PC-9 (cell line): ENCODE measurements around the gene SUV39H1. TPM values are rescaled to one million over a fixed set of nuclear protein-coding genes. Genes with fewer than 3 reads are reported as not detected.

Source experiments
- BruUV-seq: library from RNA; stranded (reverse); fragments of 400-500 nt; replicated peaks from 2 replicates; lab custom pipeline; 2021; lab: Mats Ljungman, UMichigan
- CTCF ChIA-PET: fragments of 300-600 bp; sonication (Branson Sonifier 250); formaldehyde crosslinking; loops from one replicate; lab custom pipeline; 2022; ENCODE audit warnings: antibody characterized with exemption; lab: Charles Lee
- POLR2A ChIA-PET: fragments of 300-600 bp; sonication (Branson Sonifier 250); formaldehyde crosslinking; loops from one replicate; lab custom pipeline; 2022; ENCODE audit warnings: antibody characterized with exemption; ENCODE audit not compliant: unreplicated experiment; lab: Charles Lee
- DNase-seq, 2 experiments: peaks; one replicate each; pipeline versions ENCODE4 v3.0.0 to v3.0.0-alpha.2; 2015 to 2022; ENCODE audit warnings: mixed read lengths in 1 of 2
- H2AFZ ChIP-seq: fragments of 200-600 bp; sonication (generic); 2 replicates; pipeline ENCODE4 v1.8.1; 2017; ENCODE audit warnings: antibody characterized with exemption
- H3F3A ChIP-seq: fragments of 200-600 bp; sonication (generic); 2 replicates; pipeline ENCODE4 v1.8.1; 2017; ENCODE audit warnings: antibody characterized with exemption, mild to moderate bottlenecking, low read depth; ENCODE audit not compliant: insufficient read depth
- H3K27ac ChIP-seq: fragments of 200-600 bp; sonication (generic); 2 replicates; pipeline ENCODE4 v1.6.1; 2016; ENCODE audit warnings: mixed run types
- H3K27me3 ChIP-seq: fragments of 200-600 bp; sonication (generic); 2 replicates; pipeline ENCODE4 v1.6.1; 2016; ENCODE audit warnings: low read depth, mixed run types; ENCODE audit not compliant: insufficient read depth
- H3K36me3 ChIP-seq: fragments of 200-600 bp; sonication (generic); 2 replicates; pipeline ENCODE4 v1.6.1; 2016; ENCODE audit warnings: low read depth, mixed run types
- H3K4me1 ChIP-seq: fragments of 200-600 bp; sonication (generic); replicated peaks from 2 replicates; pipeline ENCODE4 v1.6.1; 2016; ENCODE audit warnings: mixed run types; ENCODE audit not compliant: insufficient read depth
- H3K4me2 ChIP-seq: fragments of 200-600 bp; sonication (generic); 2 replicates; pipeline ENCODE4 v1.6.1; 2017; ENCODE audit warnings: mixed run types
- H3K4me3 ChIP-seq: fragments of 200-600 bp; sonication (generic); 2 replicates; pipeline ENCODE4 v1.6.1; 2016; ENCODE audit warnings: mixed run types
- H3K79me2 ChIP-seq: fragments of 200-600 bp; sonication (generic); 2 replicates; pipeline ENCODE4 v1.6.1; 2017; ENCODE audit warnings: low read depth, mixed run types
- H3K9me2 ChIP-seq: fragments of 200-600 bp; sonication (generic); 2 replicates; pipeline ENCODE4 v1.8.1; 2017; ENCODE audit warnings: mild to moderate bottlenecking; ENCODE audit not compliant: insufficient read depth
- H3K9me3 ChIP-seq: fragments of 200-600 bp; sonication (generic); 2 replicates; pipeline ENCODE4 v1.8.1; 2016; ENCODE audit warnings: low read depth; ENCODE audit not compliant: insufficient read depth
- H4K20me1 ChIP-seq: fragments of 200-600 bp; sonication (generic); 2 replicates; pipeline ENCODE4 v1.8.1; 2017; ENCODE audit not compliant: insufficient read depth
- EZH2 ChIP-seq: fragments of 200-600 bp; sonication (generic); IDR thresholded peaks from 2 replicates; pipeline ENCODE4 v1.8.0; 2017; ENCODE audit warnings: antibody characterized with exemption, low read depth
- intact Hi-C: fragments of 100-400 bp; cut with micrococcal nuclease; formaldehyde crosslinking; loops from one replicate; pipeline ENCODE4 v1.10.0; 2022; ENCODE audit not compliant: unreplicated experiment
- total RNA-seq: library from RNA; stranded (reverse); gene quantifications from 2 replicates; pipeline ENCODE4 v1.2.3, GENCODE V29; 2021
- TF ChIP-seq, protein P1 (sequence below): fragments of 200-600 bp; sonication (generic); conservative IDR thresholded peaks from 2 replicates; pipeline ENCODE4 v1.6.1; 2017; ENCODE audit warnings: mixed run types, antibody characterized with exemption, mild to moderate bottlenecking, moderate library complexity

SUV39H1 gene
- total RNA-seq, 1 experiment from 2014 or later, result 11.7 TPM

GRCh38 chrX:48741834-48742233 is 45.3 kb downstream of the SUV39H1 start:
- no peaks in the 10 kb centered on the region for H3F3A ChIP-seq
- no peaks in the 10 kb centered on the region for H4K20me1 ChIP-seq
- ChIA-PET CTCF (no interaction called here), POLR2A (no interaction called here)
- DNase-seq, result no peak
- no peaks in the 10 kb centered on the region for H3K79me2 ChIP-seq
- H3K4me2 ChIP-seq, result no peak overlapping the region
- H2AFZ ChIP-seq, result no peak overlapping the region
- no peaks in the 10 kb centered on the region for H3K27me3 ChIP-seq
- no TSS peak for BruUV-seq
- H3K9me2 ChIP-seq, result no peaks in the 10 kb centered on the region
- H3K27ac ChIP-seq, result no peak overlapping the region
- no peaks in the 10 kb centered on the region for H3K4me1 ChIP-seq
- H3K4me3 ChIP-seq, result no peak overlapping the region
- H3K9me3 ChIP-seq, result no peaks in the 10 kb centered on the region
- intact Hi-C loops, result no loop called here
- H3K36me3 ChIP-seq, result no peaks in the 10 kb centered on the region
- TF ChIP-seq EZH2, result no peak
- TF ChIP-seq, protein P1, sequence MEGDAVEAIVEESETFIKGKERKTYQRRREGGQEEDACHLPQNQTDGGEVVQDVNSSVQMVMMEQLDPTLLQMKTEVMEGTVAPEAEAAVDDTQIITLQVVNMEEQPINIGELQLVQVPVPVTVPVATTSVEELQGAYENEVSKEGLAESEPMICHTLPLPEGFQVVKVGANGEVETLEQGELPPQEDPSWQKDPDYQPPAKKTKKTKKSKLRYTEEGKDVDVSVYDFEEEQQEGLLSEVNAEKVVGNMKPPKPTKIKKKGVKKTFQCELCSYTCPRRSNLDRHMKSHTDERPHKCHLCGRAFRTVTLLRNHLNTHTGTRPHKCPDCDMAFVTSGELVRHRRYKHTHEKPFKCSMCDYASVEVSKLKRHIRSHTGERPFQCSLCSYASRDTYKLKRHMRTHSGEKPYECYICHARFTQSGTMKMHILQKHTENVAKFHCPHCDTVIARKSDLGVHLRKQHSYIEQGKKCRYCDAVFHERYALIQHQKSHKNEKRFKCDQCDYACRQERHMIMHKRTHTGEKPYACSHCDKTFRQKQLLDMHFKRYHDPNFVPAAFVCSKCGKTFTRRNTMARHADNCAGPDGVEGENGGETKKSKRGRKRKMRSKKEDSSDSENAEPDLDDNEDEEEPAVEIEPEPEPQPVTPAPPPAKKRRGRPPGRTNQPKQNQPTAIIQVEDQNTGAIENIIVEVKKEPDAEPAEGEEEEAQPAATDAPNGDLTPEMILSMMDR, result no peak

GRCh38 chrX:48745222-48745621 is 48.7 kb downstream of the SUV39H1 start:
- Histone ChIP-seq H4K20me1 (no peaks in the 10 kb centered on the region), H3K27ac (no peak overlapping the region), H3K9me2 (no peaks in the 10 kb centered on the region), H2AFZ (no peak overlapping the region), H3K4me1 (no peaks in the 10 kb centered on the region), H3K4me3 (no peak overlapping the region), H3K9me3 (no peaks in the 10 kb centered on the region), H3K36me3 (no peaks in the 10 kb centered on the region), H3K4me2 (no peak overlapping the region), H3K27me3 (no peaks in the 10 kb centered on the region), H3K79me2 (no peaks in the 10 kb centered on the region), H3F3A (no peaks in the 10 kb centered on the region)
- CTCF ChIA-PET, result no interaction called here
- no peak for TF ChIP-seq EZH2
- TF ChIP-seq, protein P1, result no peak
- BruUV-seq, result no TSS peak
- POLR2A ChIA-PET, result no interaction called here
- no peak for DNase-seq
- intact Hi-C loops, result no loop called here

GRCh38 chrX:48747415-48748016 is 51.0 kb downstream of the SUV39H1 start:
- no TSS peak for BruUV-seq
- H3K4me3 ChIP-seq, result no peak overlapping the region
- TF ChIP-seq EZH2, result no peak
- TF ChIP-seq, protein P1, result no peak
- H3K27me3 ChIP-seq, result no peaks in the 10 kb centered on the region
- H3K9me2 ChIP-seq, result no peaks in the 10 kb centered on the region
- no peak overlapping the region for H3K4me2 ChIP-seq
- H2AFZ ChIP-seq, result no peak overlapping the region
- DNase-seq, result no peak
- H3F3A ChIP-seq, result no peaks in the 10 kb centered on the region
- no peak overlapping the region for H3K27ac ChIP-seq
- no peaks in the 10 kb centered on the region for H4K20me1 ChIP-seq
- POLR2A ChIA-PET, result no interaction called here
- H3K79me2 ChIP-seq, result no peaks in the 10 kb centered on the region
- no peaks in the 10 kb centered on the region for H3K9me3 ChIP-seq
- no peaks in the 10 kb centered on the region for H3K36me3 ChIP-seq
- CTCF ChIA-PET, result no interaction called here
- no peaks in the 10 kb centered on the region for H3K4me1 ChIP-seq
- intact Hi-C loops, result no loop called here
